Measurements from ENCODE around the gene TNFRSF1A. TPM values are rescaled to one million over a fixed set of nuclear protein-coding genes. Genes with fewer than 3 reads are reported as not detected.
A peak's percentile ranks its signal among the peaks of the same experiment; 100 is the strongest.

TNFRSF1A gene
- total RNA-seq, 1 donor from 2014 or later = 528 TPM

GRCh38 chr12:6372403-6373003, 30.6 kb upstream of the TNFRSF1A start:
- H3K4me1 ChIP-seq = peaks cover 0 to 23% of the 10 kb centered on the region in 2 donors
- TF ChIP-seq CTCF (IDR thresholded peaks at IDR 0.05) = no peak
- peak overlapping the region; percentile 37 to 49 for H3K27ac ChIP-seq
- no peak overlapping the region for H3K4me3 ChIP-seq
- no peaks in the 10 kb centered on the region for H3K36me3 ChIP-seq
- no peak for DNase-seq (ENCODE audit: low spot score in 2 of 2)
- H3K27me3 ChIP-seq = no peaks in the 10 kb centered on the region
- intact Hi-C loops (cut with DNase I) = no loop called here
- no peaks in the 10 kb centered on the region for H3K9me3 ChIP-seq

GRCh38 chr12:6370994-6371754, 29.3 kb upstream of the TNFRSF1A start:
- Histone ChIP-seq H3K36me3 (no peaks in the 10 kb centered on the region), H3K4me3 (no peak overlapping the region), H3K27ac (no peak overlapping the region), H3K27me3 (no peaks in the 10 kb centered on the region), H3K9me3 (no peaks in the 10 kb centered on the region), H3K4me1 (peaks cover 0 to 11% of the 10 kb centered on the region in 2 donors)
- intact Hi-C loops (cut with DNase I) = no loop called here
- no peak for TF ChIP-seq CTCF (IDR thresholded peaks at IDR 0.05)
- no peak for DNase-seq (ENCODE audit: low spot score in 2 of 2)

GRCh38 chr12:6370576-6370935, 28.7 kb upstream of the TNFRSF1A start:
- Histone ChIP-seq H3K4me1 (peaks cover 0 to 4% of the 10 kb centered on the region in 2 donors), H3K36me3 (no peaks in the 10 kb centered on the region), H3K4me3 (no peak overlapping the region), H3K27ac (no peak overlapping the region), H3K9me3 (no peaks in the 10 kb centered on the region), H3K27me3 (no peaks in the 10 kb centered on the region)
- intact Hi-C loops (cut with DNase I) = no loop called here
- TF ChIP-seq CTCF (IDR thresholded peaks at IDR 0.05) = no peak
- no peak for DNase-seq (ENCODE audit: low spot score in 2 of 2)

GRCh38 chr12:6369916-6370575, 28.2 kb upstream of the TNFRSF1A start:
- intact Hi-C loops (cut with DNase I) = no loop called here
- no peak for DNase-seq (ENCODE audit: low spot score in 2 of 2)
- H3K27ac ChIP-seq = no peak overlapping the region
- no peak overlapping the region for H3K4me3 ChIP-seq
- no peaks in the 10 kb centered on the region for H3K9me3 ChIP-seq
- no peaks in the 10 kb centered on the region for H3K27me3 ChIP-seq
- TF ChIP-seq CTCF (IDR thresholded peaks at IDR 0.05) = no peak
- peaks cover 0 to 4% of the 10 kb centered on the region in 2 donors for H3K4me1 ChIP-seq
- H3K36me3 ChIP-seq = no peaks in the 10 kb centered on the region

GRCh38 chr12:6368906-6369525, 27.1 kb upstream of the TNFRSF1A start:
- peaks cover 0 to 4% of the 10 kb centered on the region in 2 donors for H3K4me1 ChIP-seq
- H3K27me3 ChIP-seq = no peaks in the 10 kb centered on the region
- no peaks in the 10 kb centered on the region for H3K36me3 ChIP-seq
- no peak for TF ChIP-seq CTCF (IDR thresholded peaks at IDR 0.05)
- H3K9me3 ChIP-seq = no peaks in the 10 kb centered on the region
- no peak overlapping the region for H3K4me3 ChIP-seq
- intact Hi-C loops (cut with DNase I) = no loop called here
- no peak for DNase-seq (ENCODE audit: low spot score in 2 of 2)
- H3K27ac ChIP-seq = no peak overlapping the region

Measured in ascending aorta (tissue), 2 donors.